HFFc6 (cell line): ENCODE data around the gene DLG2. TPM values are rescaled to one million over a fixed set of nuclear protein-coding genes. Genes with fewer than 3 reads are reported as not detected.

Experiments
- DNase-seq: peaks from one replicate; pipeline ENCODE4 v3.0.0-alpha.2; 2018
- H3K27ac Mint-ChIP-seq: 2 replicates; pipeline ENCODE4 v1.8.0; 2020; ENCODE audit warnings: mild to moderate bottlenecking, mixed read lengths
- H3K27me3 Mint-ChIP-seq: 2 replicates; pipeline ENCODE4 v1.8.0; 2021; ENCODE audit warnings: mild to moderate bottlenecking, moderate library complexity, mixed read lengths; ENCODE audit not compliant: insufficient read depth
- H3K36me3 Mint-ChIP-seq: 2 replicates; pipeline ENCODE4 v1.8.0; 2021; ENCODE audit warnings: low read depth, mixed read lengths
- H3K4me1 Mint-ChIP-seq: 2 replicates; pipeline ENCODE4 v1.8.0; 2020; ENCODE audit warnings: low read depth, mixed read lengths
- H3K4me3 Mint-ChIP-seq: 2 replicates; pipeline ENCODE4 v1.8.0; 2020; ENCODE audit warnings: mild to moderate bottlenecking, moderate library complexity, mixed read lengths
- H3K9me3 Mint-ChIP-seq: 2 replicates; pipeline ENCODE4 v1.8.0; 2020; ENCODE audit warnings: mild to moderate bottlenecking, mixed read lengths
- total RNA-seq, 6 experiments: library from RNA; stranded (reverse); fragmentation: NEBNext Ultra II Directional; extraction: Animal tissue kit (Norgen Biotek cat#: 25700); gene quantifications; 2 replicates in 1 of 6; 3 replicates in 5 of 6; pipeline ENCODE4 v1.2.3, GENCODE V29; 2021
- TF ChIP-seq, protein P1 (sequence below): fragments of 200-600 bp; sonication (generic); IDR thresholded peaks from 2 replicates; pipeline ENCODE4 v1.5.0; 2021; ENCODE audit warnings: antibody characterized with exemption, mild to moderate bottlenecking

Gene DLG2
- total RNA-seq, 6 experiments from 2014 or later = 0.39 to 1.00 (median 0.80) TPM; not detected in 1

DNA sequence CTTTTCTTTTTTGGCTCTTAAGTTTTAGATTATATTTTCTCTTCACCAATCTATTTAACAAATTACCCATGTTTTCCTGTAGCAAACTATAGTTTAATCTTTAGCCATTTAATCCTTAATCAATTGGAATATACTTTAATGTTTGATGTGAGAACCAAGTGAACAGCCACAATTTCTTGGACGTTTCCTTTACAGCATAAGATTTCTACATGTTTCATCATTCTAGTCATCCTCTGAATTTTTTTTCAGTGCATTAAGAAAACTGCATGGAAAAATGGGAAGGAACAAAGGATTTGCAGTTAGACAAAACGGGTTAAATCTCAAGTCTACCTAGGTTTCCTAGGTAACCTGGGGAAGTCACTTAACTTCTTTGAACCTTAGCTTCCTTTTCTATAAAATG, 1833.8 kb downstream of the DLG2 start:
- DNase-seq = no peak
- TF ChIP-seq, protein P1, sequence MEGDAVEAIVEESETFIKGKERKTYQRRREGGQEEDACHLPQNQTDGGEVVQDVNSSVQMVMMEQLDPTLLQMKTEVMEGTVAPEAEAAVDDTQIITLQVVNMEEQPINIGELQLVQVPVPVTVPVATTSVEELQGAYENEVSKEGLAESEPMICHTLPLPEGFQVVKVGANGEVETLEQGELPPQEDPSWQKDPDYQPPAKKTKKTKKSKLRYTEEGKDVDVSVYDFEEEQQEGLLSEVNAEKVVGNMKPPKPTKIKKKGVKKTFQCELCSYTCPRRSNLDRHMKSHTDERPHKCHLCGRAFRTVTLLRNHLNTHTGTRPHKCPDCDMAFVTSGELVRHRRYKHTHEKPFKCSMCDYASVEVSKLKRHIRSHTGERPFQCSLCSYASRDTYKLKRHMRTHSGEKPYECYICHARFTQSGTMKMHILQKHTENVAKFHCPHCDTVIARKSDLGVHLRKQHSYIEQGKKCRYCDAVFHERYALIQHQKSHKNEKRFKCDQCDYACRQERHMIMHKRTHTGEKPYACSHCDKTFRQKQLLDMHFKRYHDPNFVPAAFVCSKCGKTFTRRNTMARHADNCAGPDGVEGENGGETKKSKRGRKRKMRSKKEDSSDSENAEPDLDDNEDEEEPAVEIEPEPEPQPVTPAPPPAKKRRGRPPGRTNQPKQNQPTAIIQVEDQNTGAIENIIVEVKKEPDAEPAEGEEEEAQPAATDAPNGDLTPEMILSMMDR = no peak
- no peak overlapping the region for H3K4me3 Mint-ChIP-seq
- H3K27ac Mint-ChIP-seq = no peak overlapping the region
- no peaks in the 10 kb centered on the region for H3K4me1 Mint-ChIP-seq
- no peaks in the 10 kb centered on the region for H3K9me3 Mint-ChIP-seq
- no peaks in the 10 kb centered on the region for H3K36me3 Mint-ChIP-seq
- H3K27me3 Mint-ChIP-seq = peaks cover 4% of the 10 kb centered on the region

DNA sequence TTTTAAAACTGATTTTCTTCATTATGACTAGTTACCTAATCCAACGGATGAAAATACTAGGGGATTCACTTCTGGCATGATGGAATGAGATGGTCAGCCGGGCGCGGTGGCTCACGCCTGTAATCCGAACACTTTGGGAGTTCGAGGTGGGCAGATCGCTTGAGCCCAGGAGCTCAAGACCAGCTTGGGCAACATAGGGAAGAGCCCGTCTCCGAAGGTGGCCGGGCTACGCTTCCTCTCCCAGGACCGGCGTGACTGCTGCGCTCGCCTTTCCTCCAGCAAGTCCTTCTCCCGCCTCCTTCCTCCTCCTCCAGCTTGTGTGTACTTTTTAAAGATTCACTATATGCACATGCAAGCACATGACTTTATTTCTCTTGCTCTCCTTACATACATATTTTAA, 1835.6 kb downstream of the DLG2 start:
- Mint-ChIP-seq H3K9me3 (no peaks in the 10 kb centered on the region), H3K36me3 (no peaks in the 10 kb centered on the region), H3K4me3 (no peak overlapping the region), H3K27ac (no peak overlapping the region), H3K27me3 (peaks cover 4% of the 10 kb centered on the region), H3K4me1 (no peaks in the 10 kb centered on the region)
- TF ChIP-seq, protein P1 = no peak
- no peak for DNase-seq

- Mint-ChIP-seq H3K36me3 (no peaks in the 10 kb centered on the region), H3K27ac (no peak overlapping the region), H3K4me1 (no peaks in the 10 kb centered on the region), H3K27me3 (peaks cover 4% of the 10 kb centered on the region), H3K4me3 (no peak overlapping the region), H3K9me3 (no peaks in the 10 kb centered on the region)
- no peak for DNase-seq
- TF ChIP-seq, protein P1 = no peak
Measured at GRCh38 chr11:83785942-83786341, 1841.2 kb downstream of the DLG2 start.

DNA sequence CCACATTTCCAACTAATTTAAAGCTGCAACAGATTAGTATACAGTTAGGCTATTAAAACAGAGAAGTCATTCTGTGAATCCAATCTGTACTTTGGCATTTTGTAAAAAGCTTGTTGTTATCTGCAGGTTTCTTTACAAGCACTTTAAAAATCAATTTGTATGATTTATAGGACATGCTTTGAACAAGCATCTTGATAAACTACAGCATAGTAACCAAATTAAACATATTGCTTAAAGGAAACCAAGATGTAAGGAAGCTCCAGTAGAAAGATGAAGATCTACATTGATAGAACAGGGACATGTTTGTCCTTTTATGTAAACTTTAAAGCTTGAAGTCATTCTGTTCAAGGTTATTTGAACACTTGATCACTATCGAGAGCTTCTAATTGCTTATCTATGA, 1842.7 kb downstream of the DLG2 start:
- Mint-ChIP-seq H3K36me3 (no peaks in the 10 kb centered on the region), H3K4me1 (peaks cover 6% of the 10 kb centered on the region)
- TF ChIP-seq, protein P1 = no peak

DNA sequence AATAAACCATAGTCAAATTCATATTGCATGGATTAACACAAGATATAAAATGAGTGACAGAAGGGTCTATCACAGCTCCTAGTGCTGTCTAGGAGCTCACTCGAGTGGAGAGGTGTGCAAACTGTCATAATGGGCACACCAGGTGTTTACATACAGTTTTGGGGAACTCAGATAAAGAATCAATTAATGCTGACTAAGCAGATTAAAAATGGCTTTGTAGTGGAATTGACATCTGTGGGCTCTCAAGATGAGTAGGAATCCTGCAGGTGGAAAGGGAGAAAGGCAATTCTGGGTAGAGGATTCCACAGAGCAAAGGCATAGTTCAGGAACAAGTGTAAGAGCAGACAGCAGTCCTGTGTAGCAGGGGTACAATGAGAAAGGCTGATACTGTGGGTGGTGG, 1844.8 kb downstream of the DLG2 start:
- H3K9me3 Mint-ChIP-seq = no peaks in the 10 kb centered on the region
- DNase-seq = no peak
- H3K4me1 Mint-ChIP-seq = peaks cover 26% of the 10 kb centered on the region
- TF ChIP-seq, protein P1 = no peak
- H3K4me3 Mint-ChIP-seq = no peak overlapping the region
- no peak overlapping the region for H3K27ac Mint-ChIP-seq
- H3K27me3 Mint-ChIP-seq = no peaks in the 10 kb centered on the region; the same call in 1 of the 2 replicates
- H3K36me3 Mint-ChIP-seq = no peaks in the 10 kb centered on the region

More for the DNA sequence above, 1842.7 kb downstream of the DLG2 start:
- H3K4me3 Mint-ChIP-seq = no peak overlapping the region
- H3K27ac Mint-ChIP-seq = no peak overlapping the region
- no peaks in the 10 kb centered on the region for H3K9me3 Mint-ChIP-seq
- no peaks in the 10 kb centered on the region; the same call in 1 of the 2 replicates for H3K27me3 Mint-ChIP-seq
- DNase-seq = no peak

DNA sequence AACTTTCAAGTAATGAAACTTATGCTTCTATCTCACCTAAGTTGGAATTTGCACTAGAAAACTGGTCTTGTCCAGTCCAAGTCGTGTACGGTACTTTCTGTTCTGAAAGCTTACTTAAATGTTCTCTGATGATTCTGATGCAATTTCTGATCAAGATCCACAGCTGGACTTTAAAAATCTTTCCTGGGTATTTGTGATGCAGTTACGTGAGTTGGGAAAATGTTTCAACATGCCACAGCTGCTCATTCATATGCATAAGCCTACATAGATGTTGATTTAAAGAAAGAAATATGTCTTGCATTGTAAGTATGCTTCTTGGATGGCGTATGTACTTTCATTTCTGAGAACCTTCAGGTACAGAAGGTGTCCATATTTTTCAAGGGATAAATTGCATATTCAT, 1847.3 kb downstream of the DLG2 start:
- Mint-ChIP-seq H3K27me3 (no peaks in the 10 kb centered on the region; the same call in 1 of the 2 replicates), H3K27ac (no peak overlapping the region), H3K4me1 (peaks cover 40% of the 10 kb centered on the region), H3K36me3 (no peaks in the 10 kb centered on the region), H3K4me3 (peak overlapping the region; percentile 56; the same call in 1 of the 2 replicates), H3K9me3 (no peaks in the 10 kb centered on the region)
- TF ChIP-seq, protein P1 = no peak
- DNase-seq = no peak
